ENCODE results near the gene CNEP1R1. TPM values are rescaled to one million over a fixed set of nuclear protein-coding genes. Genes with fewer than 3 reads are reported as not detected.

Gene CNEP1R1
- total RNA-seq, 4 donors from 2014 or later = 7.6 to 21.6 (median 14.9) TPM

DNA sequence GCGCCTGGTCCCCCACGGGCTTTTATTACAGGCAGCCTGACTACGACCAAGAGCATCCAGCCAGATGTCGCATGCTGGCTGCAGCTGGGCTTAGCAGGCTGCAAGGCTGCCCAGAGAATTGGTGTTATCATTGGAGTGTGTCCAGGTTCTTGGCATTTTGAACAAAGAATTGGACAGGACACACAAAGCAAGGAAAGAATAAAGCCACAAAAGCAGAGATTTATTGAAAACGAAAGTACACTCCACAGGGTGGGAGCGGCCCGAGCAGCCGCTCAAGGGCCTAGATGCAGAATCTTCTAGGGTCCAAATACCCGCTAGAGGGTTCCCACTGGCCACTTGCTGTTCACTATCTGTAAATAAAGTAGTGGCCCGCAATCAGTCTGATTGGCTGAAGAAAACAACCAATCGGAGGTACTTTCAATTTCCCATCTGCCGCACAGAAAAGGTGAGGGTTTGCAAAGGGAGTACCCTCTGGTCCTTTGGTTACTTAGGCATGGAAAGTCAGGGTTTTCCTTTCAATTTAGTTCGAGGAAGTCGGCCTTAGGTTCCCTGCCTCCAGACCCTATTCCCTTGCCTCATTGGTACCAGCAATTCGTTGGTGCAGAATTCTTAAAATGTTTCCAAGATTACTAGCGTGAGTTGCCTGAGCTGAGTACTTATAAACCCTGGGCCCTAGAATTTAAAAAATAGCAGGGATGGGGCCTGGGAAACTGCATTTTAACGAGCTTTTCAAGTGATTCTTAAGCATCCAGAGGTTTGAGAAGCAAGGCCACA, 38.5 kb upstream of the CNEP1R1 start:
- Histone ChIP-seq H3K36me3 (no peaks in the 10 kb centered on the region), H3K27ac (no peak overlapping the region), H3K4me3 (no peak overlapping the region), H3K27me3 (no peaks in the 10 kb centered on the region), H3K4me1 (no peaks in the 10 kb centered on the region), H3K9me3 (no peaks in the 10 kb centered on the region)
- TF ChIP-seq POLR2A (IDR thresholded peaks at IDR 0.05) = no peak
- TF ChIP-seq, protein P1, sequence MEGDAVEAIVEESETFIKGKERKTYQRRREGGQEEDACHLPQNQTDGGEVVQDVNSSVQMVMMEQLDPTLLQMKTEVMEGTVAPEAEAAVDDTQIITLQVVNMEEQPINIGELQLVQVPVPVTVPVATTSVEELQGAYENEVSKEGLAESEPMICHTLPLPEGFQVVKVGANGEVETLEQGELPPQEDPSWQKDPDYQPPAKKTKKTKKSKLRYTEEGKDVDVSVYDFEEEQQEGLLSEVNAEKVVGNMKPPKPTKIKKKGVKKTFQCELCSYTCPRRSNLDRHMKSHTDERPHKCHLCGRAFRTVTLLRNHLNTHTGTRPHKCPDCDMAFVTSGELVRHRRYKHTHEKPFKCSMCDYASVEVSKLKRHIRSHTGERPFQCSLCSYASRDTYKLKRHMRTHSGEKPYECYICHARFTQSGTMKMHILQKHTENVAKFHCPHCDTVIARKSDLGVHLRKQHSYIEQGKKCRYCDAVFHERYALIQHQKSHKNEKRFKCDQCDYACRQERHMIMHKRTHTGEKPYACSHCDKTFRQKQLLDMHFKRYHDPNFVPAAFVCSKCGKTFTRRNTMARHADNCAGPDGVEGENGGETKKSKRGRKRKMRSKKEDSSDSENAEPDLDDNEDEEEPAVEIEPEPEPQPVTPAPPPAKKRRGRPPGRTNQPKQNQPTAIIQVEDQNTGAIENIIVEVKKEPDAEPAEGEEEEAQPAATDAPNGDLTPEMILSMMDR (IDR thresholded peaks at IDR 0.05) = no peak
- no peak for TF ChIP-seq EP300 (IDR thresholded peaks at IDR 0.05; ENCODE audit: low read depth)
- TF ChIP-seq POLR2AphosphoS5 (IDR thresholded peaks at IDR 0.05) = no peak
- DNase-seq = no peak
- intact Hi-C loops (cut with DNase I; ENCODE audit: low total_unique reads) = no loop called here
- in situ Hi-C loops (cut with MboI; ENCODE audit: low pct_ligation_motif_present in 1 of 4, low pct_unique_long_range_greater_than_20kb in 1 of 4, low sequenced_read_pairs in 3 of 4) = no loop called here
- 80% methylated on average over 17 of the region's 17 CpGs; no CpG with 5 or more reads in 1 of the 2 donors for WGBS, 2 donors (ENCODE audit: low coverage in 1 of 2)

DNA sequence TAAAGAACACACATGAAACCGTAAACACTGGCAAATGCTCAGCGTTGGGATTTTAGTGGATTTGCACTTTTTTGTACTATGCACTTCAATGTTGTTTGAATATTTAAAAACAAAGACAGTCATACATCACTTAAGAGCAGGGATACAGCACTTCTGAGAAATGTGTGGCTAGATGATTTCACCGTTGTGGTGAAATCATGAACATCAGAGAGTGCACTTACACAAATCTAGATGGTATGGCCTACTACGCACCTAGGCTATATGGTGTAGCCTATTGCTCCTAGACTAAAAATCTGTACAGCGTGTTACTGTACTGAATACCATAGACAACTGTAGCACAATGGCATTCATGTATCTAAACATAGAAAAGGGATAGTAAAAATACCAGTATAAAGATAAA, 37.6 kb upstream of the CNEP1R1 start:
- Histone ChIP-seq H3K9me3 (no peaks in the 10 kb centered on the region), H3K27me3 (no peaks in the 10 kb centered on the region), H3K36me3 (no peaks in the 10 kb centered on the region), H3K4me1 (no peaks in the 10 kb centered on the region), H3K27ac (no peak overlapping the region), H3K4me3 (no peak overlapping the region)
- DNase-seq = no peak
- in situ Hi-C loops (cut with MboI; ENCODE audit: low pct_ligation_motif_present in 1 of 4, low pct_unique_long_range_greater_than_20kb in 1 of 4, low sequenced_read_pairs in 3 of 4) (no loop called here), intact Hi-C loops (cut with DNase I; ENCODE audit: low total_unique reads) (no loop called here)
- WGBS, 2 donors (ENCODE audit: low coverage in 1 of 2) = 79 to 83% methylated on average over 4 to 5 of the region's 5 CpGs
- TF ChIP-seq POLR2AphosphoS5 (IDR thresholded peaks at IDR 0.05) (no peak), EP300 (IDR thresholded peaks at IDR 0.05; ENCODE audit: low read depth) (no peak), POLR2A (IDR thresholded peaks at IDR 0.05) (no peak)
- TF ChIP-seq, protein P1 (IDR thresholded peaks at IDR 0.05) = no peak

DNA sequence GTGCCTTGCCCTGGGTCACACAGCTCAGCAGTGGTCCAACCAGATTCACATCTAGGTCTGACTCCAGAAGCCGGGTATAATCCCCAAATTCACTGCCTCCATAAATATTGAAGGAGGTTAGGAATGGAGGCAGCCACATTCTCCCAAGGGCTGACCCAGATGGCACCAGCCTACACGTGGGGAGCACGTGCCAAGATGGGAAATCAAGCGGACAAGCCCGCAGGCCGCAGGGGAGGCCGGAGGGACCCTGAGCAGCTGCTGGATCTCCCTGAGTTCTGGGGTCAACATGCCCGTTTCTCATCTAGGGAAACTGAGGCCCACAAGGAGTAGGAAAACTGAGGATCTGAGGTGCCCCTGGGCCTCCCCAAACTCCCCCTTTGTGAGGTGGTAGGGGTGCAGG, 32.2 kb upstream of the CNEP1R1 start:
- in situ Hi-C loops (cut with MboI; ENCODE audit: low pct_ligation_motif_present in 1 of 4, low pct_unique_long_range_greater_than_20kb in 1 of 4, low sequenced_read_pairs in 3 of 4) = no loop called here

DNA sequence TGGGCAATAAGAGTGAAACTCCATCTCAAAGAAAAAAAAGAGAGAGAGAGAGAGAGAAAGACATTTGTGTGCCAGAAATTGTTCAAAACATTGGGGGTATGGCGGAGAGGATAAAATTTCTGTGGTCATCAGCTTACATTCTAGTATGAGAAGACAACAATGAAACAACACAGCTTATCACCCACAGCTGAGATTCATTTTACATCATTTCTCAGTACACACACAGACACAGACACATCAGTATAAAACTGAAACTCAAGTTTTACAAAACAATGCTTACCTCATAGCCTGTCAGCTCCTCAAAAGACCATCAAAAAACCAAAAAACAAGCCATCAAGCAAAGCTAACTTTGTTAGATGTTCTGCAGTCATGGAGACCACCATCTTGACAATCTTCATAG, 31.4 kb upstream of the CNEP1R1 start:
- in situ Hi-C loops (cut with MboI; ENCODE audit: low pct_ligation_motif_present in 1 of 4, low pct_unique_long_range_greater_than_20kb in 1 of 4, low sequenced_read_pairs in 3 of 4) = no loop called here
- H3K4me1 ChIP-seq = no peaks in the 10 kb centered on the region
- H3K4me3 ChIP-seq = no peak overlapping the region
- intact Hi-C loops (cut with DNase I; ENCODE audit: low total_unique reads) = no loop called here
- 77 to 83% methylated on average over 1 of the region's 1 CpG for WGBS, 2 donors (ENCODE audit: low coverage in 1 of 2)
- H3K36me3 ChIP-seq = no peaks in the 10 kb centered on the region
- peaks cover 4% of the 10 kb centered on the region for H3K27me3 ChIP-seq
- no peak overlapping the region for H3K27ac ChIP-seq
- TF ChIP-seq POLR2AphosphoS5 (IDR thresholded peaks at IDR 0.05) = no peak
- TF ChIP-seq, protein P1 (IDR thresholded peaks at IDR 0.05) = no peak
- TF ChIP-seq POLR2A (IDR thresholded peaks at IDR 0.05) = no peak
- TF ChIP-seq EP300 (IDR thresholded peaks at IDR 0.05; ENCODE audit: low read depth) = no peak
- no peaks in the 10 kb centered on the region for H3K9me3 ChIP-seq
- DNase-seq = no peak

More for the DNA sequence above, 32.2 kb upstream of the CNEP1R1 start:
- no peaks in the 10 kb centered on the region for H3K36me3 ChIP-seq
- WGBS, 2 donors (ENCODE audit: low coverage in 1 of 2) = 67 to 90% methylated on average over 3 to 8 of the region's 8 CpGs
- no peak overlapping the region for H3K4me3 ChIP-seq
- H3K4me1 ChIP-seq = no peaks in the 10 kb centered on the region
- TF ChIP-seq POLR2A (IDR thresholded peaks at IDR 0.05) = no peak
- no peak for TF ChIP-seq POLR2AphosphoS5 (IDR thresholded peaks at IDR 0.05)
- TF ChIP-seq, protein P1 (IDR thresholded peaks at IDR 0.05) = no peak
- TF ChIP-seq EP300 (IDR thresholded peaks at IDR 0.05; ENCODE audit: low read depth) = no peak
- no peak for DNase-seq
- intact Hi-C loops (cut with DNase I; ENCODE audit: low total_unique reads) = no loop called here
- no peak overlapping the region for H3K27ac ChIP-seq
- no peaks in the 10 kb centered on the region for H3K9me3 ChIP-seq
- peaks cover 4% of the 10 kb centered on the region for H3K27me3 ChIP-seq
